ENCODE results near the gene STK16. TPM values are rescaled to one million over a fixed set of nuclear protein-coding genes. Genes with fewer than 3 reads are reported as not detected.

STK16 gene
- polyA plus RNA-seq, 3 donors = 16.7 to 40.7 (median 17.8) TPM

- peak overlapping the region; percentile 88 to 95 (median 90) for H3K27ac Mint-ChIP-seq
- peak overlapping the region; percentile 80 to 90 for H3K27ac ChIP-seq (ENCODE audit: low read depth in 1 of 2, low read length in 2 of 2)
- H3K27me3 ChIP-seq (ENCODE audit: control insufficient read depth in 2 of 2, insufficient read depth in 2 of 2, low read length in 2 of 2) = no peaks in the 10 kb centered on the region
- peaks cover 66% of the 10 kb centered on the region for H3K79me2 ChIP-seq (ENCODE audit: insufficient read depth, low read length)
- WGBS (ENCODE audit: insufficient coverage) = 4% methylated on average over 9 of the region's 9 CpGs
- H3K4me3 Mint-ChIP-seq = peak overlapping the region; percentile 90 to 96
- peak overlapping the region; percentile 95 for H3K4me2 ChIP-seq (replicated peaks; ENCODE audit: extremely low read depth, low read length, poor library complexity, severe bottlenecking)
- H3K27me3 Mint-ChIP-seq (ENCODE audit: low read depth in 3 of 3) = peaks cover 0 to 3% (median 0%) of the 10 kb centered on the region in 3 donors
- H3K9me3 ChIP-seq (replicated peaks in 1 of 2; ENCODE audit: control insufficient read depth in 1 of 2, insufficient read depth in 1 of 2, low read length in 2 of 2) = no peaks in the 10 kb centered on the region
- intact Hi-C loops (cut with micrococcal nuclease) = loop anchor here (5.0 kb wide), 2 partner anchors 35 to 75 kb away; partner anchors contain the start of genes ABCB6 (in 2 of the 2), CNPPD1 (in 1 of the 2) and RETREG2 (in 1 of the 2)
- TF ChIP-seq, protein P1, sequence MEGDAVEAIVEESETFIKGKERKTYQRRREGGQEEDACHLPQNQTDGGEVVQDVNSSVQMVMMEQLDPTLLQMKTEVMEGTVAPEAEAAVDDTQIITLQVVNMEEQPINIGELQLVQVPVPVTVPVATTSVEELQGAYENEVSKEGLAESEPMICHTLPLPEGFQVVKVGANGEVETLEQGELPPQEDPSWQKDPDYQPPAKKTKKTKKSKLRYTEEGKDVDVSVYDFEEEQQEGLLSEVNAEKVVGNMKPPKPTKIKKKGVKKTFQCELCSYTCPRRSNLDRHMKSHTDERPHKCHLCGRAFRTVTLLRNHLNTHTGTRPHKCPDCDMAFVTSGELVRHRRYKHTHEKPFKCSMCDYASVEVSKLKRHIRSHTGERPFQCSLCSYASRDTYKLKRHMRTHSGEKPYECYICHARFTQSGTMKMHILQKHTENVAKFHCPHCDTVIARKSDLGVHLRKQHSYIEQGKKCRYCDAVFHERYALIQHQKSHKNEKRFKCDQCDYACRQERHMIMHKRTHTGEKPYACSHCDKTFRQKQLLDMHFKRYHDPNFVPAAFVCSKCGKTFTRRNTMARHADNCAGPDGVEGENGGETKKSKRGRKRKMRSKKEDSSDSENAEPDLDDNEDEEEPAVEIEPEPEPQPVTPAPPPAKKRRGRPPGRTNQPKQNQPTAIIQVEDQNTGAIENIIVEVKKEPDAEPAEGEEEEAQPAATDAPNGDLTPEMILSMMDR (IDR thresholded peaks at IDR 0.05) = no peak
- peaks cover 19 to 30% of the 10 kb centered on the region in 2 donors for H3K36me3 ChIP-seq (replicated peaks in 1 of 2; ENCODE audit: control insufficient read depth in 1 of 2, insufficient read depth in 2 of 2, low read length in 2 of 2)
- peaks cover 61 to 73% of the 10 kb centered on the region in 2 donors for H3K4me1 ChIP-seq (ENCODE audit: control insufficient read depth in 1 of 2, insufficient read depth in 2 of 2, low read length in 2 of 2)
- DNase-seq = no peak
- H3K4me3 ChIP-seq (replicated peaks in 1 of 3; ENCODE audit: low read depth in 2 of 3, low read length in 3 of 3) = peak overlapping the region; percentile 88 to 96 (median 88)
- H3K4me1 Mint-ChIP-seq = peaks cover 61% of the 10 kb centered on the region
- H3K9ac ChIP-seq (ENCODE audit: insufficient read depth, low read length, poor library complexity, severe bottlenecking) = peak overlapping the region; percentile 84
- H4K20me1 ChIP-seq (ENCODE audit: insufficient read depth, low read length) = peaks cover 30% of the 10 kb centered on the region
- H3K36me3 Mint-ChIP-seq = peaks cover 28 to 39% of the 10 kb centered on the region in 2 donors
- no peaks in the 10 kb centered on the region for H3K9me3 Mint-ChIP-seq
- peak overlapping the region; percentile 27 for H2AFZ ChIP-seq (ENCODE audit: insufficient read depth, low read depth, low read length, poor library complexity, severe bottlenecking)
Measured at GRCh38 chr2:219252570-219252899, 7.3 kb downstream of the STK16 start.

- TF ChIP-seq, protein P1 (IDR thresholded peaks at IDR 0.05) = no peak
- H3K36me3 Mint-ChIP-seq = peaks cover 26 to 34% of the 10 kb centered on the region in 2 donors
- peak within 1 kb of the TSS; percentile 90 to 96 for H3K4me3 Mint-ChIP-seq
- intact Hi-C loops (cut with micrococcal nuclease) = loop anchor here (5.0 kb wide), 2 partner anchors 36 to 76 kb away; partner anchors contain the start of genes ABCB6 (in 2 of the 2), CNPPD1 (in 1 of the 2) and RETREG2 (in 1 of the 2)
- Histone ChIP-seq H3K9ac (ENCODE audit: insufficient read depth, low read length, poor library complexity, severe bottlenecking) (peak within 1 kb of the TSS; percentile 84), H3K9me3 (replicated peaks in 1 of 2; ENCODE audit: control insufficient read depth in 1 of 2, insufficient read depth in 1 of 2, low read length in 2 of 2) (no peaks in the 10 kb centered on the region), H4K20me1 (ENCODE audit: insufficient read depth, low read length) (peaks cover 30% of the 10 kb centered on the region), H3K4me1 (ENCODE audit: control insufficient read depth in 1 of 2, insufficient read depth in 2 of 2, low read length in 2 of 2) (peaks cover 55 to 67% of the 10 kb centered on the region in 2 donors), H3K79me2 (ENCODE audit: insufficient read depth, low read length) (peaks cover 61% of the 10 kb centered on the region), H3K36me3 (replicated peaks in 1 of 2; ENCODE audit: control insufficient read depth in 1 of 2, insufficient read depth in 2 of 2, low read length in 2 of 2) (peaks cover 18 to 24% of the 10 kb centered on the region in 2 donors), H3K4me3 (replicated peaks in 1 of 3; ENCODE audit: low read depth in 2 of 3, low read length in 3 of 3) (peak within 1 kb of the TSS; percentile 88 to 96 (median 88)), H3K4me2 (replicated peaks; ENCODE audit: extremely low read depth, low read length, poor library complexity, severe bottlenecking) (peak within 1 kb of the TSS; percentile 95), H2AFZ (ENCODE audit: insufficient read depth, low read depth, low read length, poor library complexity, severe bottlenecking) (peak within 1 kb of the TSS; percentile 89), H3K27me3 (ENCODE audit: control insufficient read depth in 2 of 2, insufficient read depth in 2 of 2, low read length in 2 of 2) (no peaks in the 10 kb centered on the region), H3K27ac (ENCODE audit: low read depth in 1 of 2, low read length in 2 of 2) (peak within 1 kb of the TSS; percentile 80 to 90)
- H3K9me3 Mint-ChIP-seq = no peaks in the 10 kb centered on the region
- DNase-seq = peak in 2 of 3 donors; percentile 53
- under 1% methylated on average over 29 of the region's 49 CpGs for WGBS (ENCODE audit: insufficient coverage)
- H3K27ac Mint-ChIP-seq = peak within 1 kb of the TSS; percentile 92 to 98 (median 95)
- H3K27me3 Mint-ChIP-seq (ENCODE audit: low read depth in 3 of 3) = peaks cover 0 to 3% (median 0%) of the 10 kb centered on the region in 3 donors
- peaks cover 55% of the 10 kb centered on the region for H3K4me1 Mint-ChIP-seq
Measured at GRCh38 chr2:219252900-219253752, 7.8 kb downstream of the STK16 start, which contains the start of gene TUBA4B. Gene TUBA4B, plus strand, starts transcription at chr2:219253243. Its CDS starts 165 bp downstream, at chr2:219253408.
